HepG2 (cell line): ENCODE results near the gene CASP5. TPM values are rescaled to one million over a fixed set of nuclear protein-coding genes. Genes with fewer than 3 reads are reported as not detected.

Experiments used
- AKAP8 ChIP-seq: sonication (generic); formaldehyde crosslinking; IDR thresholded peaks from 2 replicates; pipeline ENCODE4 v1.5.1; 2020; ENCODE audit warnings: mild to moderate bottlenecking, missing genetic modification reagents
- ARID4A ChIP-seq: sonication (generic); formaldehyde crosslinking; IDR thresholded peaks from 2 replicates; pipeline ENCODE4 v1.5.0; 2020; ENCODE audit warnings: mild to moderate bottlenecking, missing genetic modification reagents, borderline replicate concordance
- DNMT3B ChIP-seq: conservative IDR thresholded peaks from 2 replicates; pipeline ENCODE4 v1.6.1; 2016; ENCODE audit warnings: missing biosample characterization, control low read depth
- ETV5 ChIP-seq: IDR thresholded peaks from 2 replicates; pipeline ENCODE4 v1.6.1; 2018; ENCODE audit warnings: missing biosample characterization, missing genetic modification reagents, inconsistent platforms, borderline replicate concordance
- KAT7 ChIP-seq: IDR thresholded peaks from 2 replicates; pipeline ENCODE4 v1.6.1; 2018; ENCODE audit warnings: borderline replicate concordance, missing compliant biosample characterization
- MED8 ChIP-seq: sonication (generic); formaldehyde crosslinking; IDR thresholded peaks from 2 replicates; pipeline ENCODE4 v1.8.1; 2023; ENCODE audit warnings: mild to moderate bottlenecking, missing genetic modification reagents; ENCODE audit not compliant: insufficient replicate concordance
- NBN ChIP-seq: fragments of 450-650 bp; conservative IDR thresholded peaks from 2 replicates; pipeline ENCODE4 v1.6.1; 2017
- NFE2L1 ChIP-seq: sonication (generic); formaldehyde crosslinking; IDR thresholded peaks from 2 replicates; pipeline ENCODE4 v1.4.0; 2020; ENCODE audit warnings: missing genetic modification reagents, mild to moderate bottlenecking, borderline replicate concordance
- NFYB ChIP-seq: sonication (generic); formaldehyde crosslinking; IDR thresholded peaks from 2 replicates; pipeline ENCODE4 v1.4.0; 2020; ENCODE audit warnings: missing genetic modification reagents
- RBFOX2 ChIP-seq: fragments of 200-400 bp; formaldehyde crosslinking; IDR thresholded peaks from 2 replicates; pipeline ENCODE4 v1.6.1; 2017; ENCODE audit warnings: low read depth, mild to moderate bottlenecking, low read length
- SMC3 ChIP-seq: IDR thresholded peaks from 2 replicates; pipeline ENCODE4 v1.6.1; 2011; ENCODE audit warnings: low read length, improper control_type of control experiment
- ZBTB20 ChIP-seq: sonication (generic); formaldehyde crosslinking; IDR thresholded peaks from 2 replicates; pipeline ENCODE4 v1.8.1; 2023; ENCODE audit warnings: missing genetic modification reagents, low read depth, mild to moderate bottlenecking, borderline replicate concordance
- ZKSCAN5 ChIP-seq: sonication (generic); formaldehyde crosslinking; IDR thresholded peaks from 2 replicates; pipeline ENCODE4 v1.5.1; 2020; ENCODE audit warnings: mild to moderate bottlenecking, missing genetic modification reagents
- ZNF20 ChIP-seq: sonication (generic); formaldehyde crosslinking; IDR thresholded peaks from 2 replicates; pipeline ENCODE4 v1.4.0; 2020; ENCODE audit warnings: mild to moderate bottlenecking, moderate library complexity, missing genetic modification reagents
- ZNF720 ChIP-seq: sonication (generic); formaldehyde crosslinking; IDR thresholded peaks from 2 replicates; pipeline ENCODE4 v1.4.0; 2020; ENCODE audit warnings: missing genetic modification reagents
- ZNF746 ChIP-seq: sonication (generic); formaldehyde crosslinking; IDR thresholded peaks from 2 replicates; pipeline ENCODE4 v1.8.0; 2022; ENCODE audit warnings: mild to moderate bottlenecking, missing genetic modification reagents
- ZNF781 ChIP-seq: sonication (generic); formaldehyde crosslinking; IDR thresholded peaks from 2 replicates; pipeline ENCODE4 v1.5.1; 2020; ENCODE audit warnings: borderline replicate concordance, mild to moderate bottlenecking, missing genetic modification reagents; ENCODE audit errors: not compliant biosample characterization
- ZNF841 ChIP-seq: sonication (generic); formaldehyde crosslinking; IDR thresholded peaks from 2 replicates; pipeline ENCODE4 v1.8.1; 2023; ENCODE audit warnings: missing genetic modification reagents, borderline replicate concordance
- polyA plus RNA-seq, 8 experiments: library from polyadenylated mRNA; depleted of rRNA in 3 of 8; stranded (reverse) in 7 of 8; unstranded in 1 of 8; fragments of >200 nt; fragmentation: Illumina TruSeq in 4 of 8; extraction: Trizol in 4 of 8; gene quantifications; 2 replicates each; pipeline versions ENCODE4 v1.2.1 to v1.2.3, GENCODE V29; 2011 to 2016; ENCODE audit warnings: low read depth in 4 of 8, missing spikeins in 1 of 8, mixed read lengths in 1 of 8; ENCODE audit not compliant: insufficient read depth in 1 of 8
- total RNA-seq, 5 experiments: library from RNA; depleted of rRNA; stranded (reverse); fragments of >200 nt; fragmentation: Illumina TruSeq; extraction: Trizol; gene quantifications; 2 replicates each; pipeline ENCODE4 v1.2.3, GENCODE V29; 2016; ENCODE audit warnings: low read depth in 1 of 5
- TF ChIP-seq, protein P1 (sequence below): IDR thresholded peaks from 2 replicates; pipeline ENCODE4 v1.6.1; 2018; ENCODE audit warnings: missing genetic modification reagents, mild to moderate bottlenecking, missing compliant biosample characterization
- TF ChIP-seq, protein P2 (sequence below): IDR thresholded peaks from 2 replicates; pipeline ENCODE4 v1.6.1; 2016; ENCODE audit warnings: low read depth, missing genetic modification reagents, missing compliant biosample characterization

Gene CASP5
- total and polyA plus RNA-seq, 2 of the 13 experiments (the other 11 are each of a cell fraction or from before 2014, with no cell fraction given): not detected

DNA sequence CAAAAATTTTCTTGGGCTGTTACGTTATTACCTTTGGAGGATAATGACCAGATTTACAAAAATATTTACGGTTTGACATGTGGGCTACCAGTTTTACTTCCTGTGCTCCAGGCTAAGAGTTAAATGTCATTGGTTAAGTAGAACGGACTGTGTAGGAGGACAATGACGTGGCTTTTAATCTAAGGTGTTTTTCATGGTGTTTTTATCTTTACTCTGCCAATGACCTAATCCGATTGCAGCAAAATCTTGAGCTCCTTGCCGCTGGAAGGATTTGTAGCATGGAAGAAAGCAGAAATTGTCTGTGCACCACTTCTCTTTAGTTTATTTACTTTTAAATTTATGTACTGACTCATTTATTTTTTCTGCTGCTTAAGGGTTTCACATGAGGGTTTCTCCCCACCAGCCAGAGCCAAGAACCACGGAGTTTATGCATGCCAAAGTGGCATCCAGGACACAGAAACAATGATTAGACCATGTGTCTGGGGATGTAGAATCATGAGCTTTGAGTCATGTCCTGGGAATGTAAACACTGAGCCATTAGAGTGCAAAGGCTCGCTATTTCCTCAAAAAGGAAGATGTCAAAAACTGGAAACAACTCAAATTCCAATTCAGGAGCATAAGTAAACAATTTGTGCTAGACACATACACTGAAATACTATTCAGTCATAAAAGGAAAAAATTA, 24.1 kb upstream of the CASP5 start (continued):
- peak; percentile 90; the same call in 1 of the 2 replicates for TF ChIP-seq ZBTB20 (CRISPR knock-in tag)
- TF ChIP-seq NFYB (CRISPR knock-in tag): no peak
- TF ChIP-seq NBN: no peak
- TF ChIP-seq MED8 (CRISPR knock-in tag): no peak
- TF ChIP-seq ZNF746 (CRISPR knock-in tag): no peak
- TF ChIP-seq SMC3: no peak
- TF ChIP-seq ZNF20 (CRISPR knock-in tag): no peak
- no peak for TF ChIP-seq AKAP8 (CRISPR knock-in tag)
- no peak for TF ChIP-seq ZNF841 (CRISPR knock-in tag)
- TF ChIP-seq ZKSCAN5 (CRISPR knock-in tag): no peak
- TF ChIP-seq, protein P1, sequence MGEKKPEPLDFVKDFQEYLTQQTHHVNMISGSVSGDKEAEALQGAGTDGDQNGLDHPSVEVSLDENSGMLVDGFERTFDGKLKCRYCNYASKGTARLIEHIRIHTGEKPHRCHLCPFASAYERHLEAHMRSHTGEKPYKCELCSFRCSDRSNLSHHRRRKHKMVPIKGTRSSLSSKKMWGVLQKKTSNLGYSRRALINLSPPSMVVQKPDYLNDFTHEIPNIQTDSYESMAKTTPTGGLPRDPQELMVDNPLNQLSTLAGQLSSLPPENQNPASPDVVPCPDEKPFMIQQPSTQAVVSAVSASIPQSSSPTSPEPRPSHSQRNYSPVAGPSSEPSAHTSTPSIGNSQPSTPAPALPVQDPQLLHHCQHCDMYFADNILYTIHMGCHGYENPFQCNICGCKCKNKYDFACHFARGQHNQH (CRISPR knock-in tag): peak; percentile 79
- TF ChIP-seq NFE2L1 (CRISPR knock-in tag): no peak
- no peak; the same call in 1 of the 2 replicates for TF ChIP-seq ARID4A (CRISPR knock-in tag)
- no peak for TF ChIP-seq ZNF781
- TF ChIP-seq ZNF720 (CRISPR knock-in tag): no peak
- TF ChIP-seq KAT7 (CRISPR knock-in tag): no peak
- TF ChIP-seq, protein P2, sequence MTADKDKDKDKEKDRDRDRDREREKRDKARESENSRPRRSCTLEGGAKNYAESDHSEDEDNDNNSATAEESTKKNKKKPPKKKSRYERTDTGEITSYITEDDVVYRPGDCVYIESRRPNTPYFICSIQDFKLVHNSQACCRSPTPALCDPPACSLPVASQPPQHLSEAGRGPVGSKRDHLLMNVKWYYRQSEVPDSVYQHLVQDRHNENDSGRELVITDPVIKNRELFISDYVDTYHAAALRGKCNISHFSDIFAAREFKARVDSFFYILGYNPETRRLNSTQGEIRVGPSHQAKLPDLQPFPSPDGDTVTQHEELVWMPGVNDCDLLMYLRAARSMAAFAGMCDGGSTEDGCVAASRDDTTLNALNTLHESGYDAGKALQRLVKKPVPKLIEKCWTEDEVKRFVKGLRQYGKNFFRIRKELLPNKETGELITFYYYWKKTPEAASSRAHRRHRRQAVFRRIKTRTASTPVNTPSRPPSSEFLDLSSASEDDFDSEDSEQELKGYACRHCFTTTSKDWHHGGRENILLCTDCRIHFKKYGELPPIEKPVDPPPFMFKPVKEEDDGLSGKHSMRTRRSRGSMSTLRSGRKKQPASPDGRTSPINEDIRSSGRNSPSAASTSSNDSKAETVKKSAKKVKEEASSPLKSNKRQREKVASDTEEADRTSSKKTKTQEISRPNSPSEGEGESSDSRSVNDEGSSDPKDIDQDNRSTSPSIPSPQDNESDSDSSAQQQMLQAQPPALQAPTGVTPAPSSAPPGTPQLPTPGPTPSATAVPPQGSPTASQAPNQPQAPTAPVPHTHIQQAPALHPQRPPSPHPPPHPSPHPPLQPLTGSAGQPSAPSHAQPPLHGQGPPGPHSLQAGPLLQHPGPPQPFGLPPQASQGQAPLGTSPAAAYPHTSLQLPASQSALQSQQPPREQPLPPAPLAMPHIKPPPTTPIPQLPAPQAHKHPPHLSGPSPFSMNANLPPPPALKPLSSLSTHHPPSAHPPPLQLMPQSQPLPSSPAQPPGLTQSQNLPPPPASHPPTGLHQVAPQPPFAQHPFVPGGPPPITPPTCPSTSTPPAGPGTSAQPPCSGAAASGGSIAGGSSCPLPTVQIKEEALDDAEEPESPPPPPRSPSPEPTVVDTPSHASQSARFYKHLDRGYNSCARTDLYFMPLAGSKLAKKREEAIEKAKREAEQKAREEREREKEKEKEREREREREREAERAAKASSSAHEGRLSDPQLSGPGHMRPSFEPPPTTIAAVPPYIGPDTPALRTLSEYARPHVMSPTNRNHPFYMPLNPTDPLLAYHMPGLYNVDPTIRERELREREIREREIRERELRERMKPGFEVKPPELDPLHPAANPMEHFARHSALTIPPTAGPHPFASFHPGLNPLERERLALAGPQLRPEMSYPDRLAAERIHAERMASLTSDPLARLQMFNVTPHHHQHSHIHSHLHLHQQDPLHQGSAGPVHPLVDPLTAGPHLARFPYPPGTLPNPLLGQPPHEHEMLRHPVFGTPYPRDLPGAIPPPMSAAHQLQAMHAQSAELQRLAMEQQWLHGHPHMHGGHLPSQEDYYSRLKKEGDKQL (CRISPR knock-in tag): 0 out of 2 replicates have a peak, but pooled peaks have one; percentile 43
- TF ChIP-seq DNMT3B (CRISPR knock-in tag): no peak
- peak; percentile 78; the same call in 1 of the 2 replicates for TF ChIP-seq ETV5 (CRISPR knock-in tag)
- no peak for TF ChIP-seq RBFOX2
